SK-N-SH (cell line): Measurements from ENCODE around the gene ELK1. TPM values are rescaled to one million over a fixed set of nuclear protein-coding genes. Genes with fewer than 3 reads are reported as not detected.

Source experiments
- CTCF ChIA-PET: fragments of 300-600, 350-600 bp; formaldehyde crosslinking; extraction: SDS; loops from one replicate; lab custom pipeline; 2021; lab: Yijun Ruan, JAX
- POLR2A ChIA-PET: fragments of 350-600 bp; sonication (Branson Sonifier 250); formaldehyde crosslinking; extraction: SDS; loops from one replicate; lab custom pipeline; 2020; ENCODE audit warnings: antibody characterized with exemption, inconsistent platforms; lab: Yijun Ruan, JAX
- DNase-seq: peaks from one replicate; pipeline ENCODE4 v3.0.0; 2012
- H2AFZ ChIP-seq: fragments of 200-600 bp; sonication (generic); 2 replicates; pipeline ENCODE4 v1.8.1; 2016; ENCODE audit warnings: antibody characterized with exemption, mild to moderate bottlenecking, low read depth
- H3F3A ChIP-seq: fragments of 200-600 bp; sonication (generic); replicated peaks from 2 replicates; pipeline ENCODE3; 2016; ENCODE audit warnings: antibody characterized with exemption, mild to moderate bottlenecking; ENCODE audit not compliant: insufficient read depth
- H3K27ac ChIP-seq, 2 experiments: fragments of 200-500 bp in 1 of 2; fragments of 200-600 bp in 1 of 2; sonication (Bioruptor generic) in 1 of 2; sonication (generic), shearing (Covaris generic) in 1 of 2; 2 replicates each; pipeline versions ENCODE4 v1.5.1 to v1.6.1; 2014 to 2016; ENCODE audit warnings: low read depth in 2 of 2, inconsistent platforms in 1 of 2, low read length in 1 of 2, mild to moderate bottlenecking in 1 of 2, mixed read lengths in 1 of 2
- H3K27me3 ChIP-seq: fragments of 200-600 bp; sonication (generic), shearing (Covaris generic); 2 replicates; pipeline ENCODE4 v1.6.1; 2016; ENCODE audit warnings: mixed run types; ENCODE audit not compliant: insufficient read depth
- H3K36me3 ChIP-seq, 2 experiments: fragments of 200-500 bp in 1 of 2; fragments of 200-600 bp in 1 of 2; sonication (Bioruptor generic) in 1 of 2; sonication (generic) in 1 of 2; replicated peaks in 1 of 2; 2 replicates each; pipeline versions ENCODE3 to v1.5.1; 2014 to 2016; ENCODE audit warnings: low read length in 1 of 2, mild to moderate bottlenecking in 1 of 2; ENCODE audit not compliant: insufficient read depth in 2 of 2, control insufficient read depth in 1 of 2
- H3K4me1 ChIP-seq, 2 experiments: fragments of 200-500 bp in 1 of 2; fragments of 200-600 bp in 1 of 2; sonication (Bioruptor generic) in 1 of 2; sonication (generic), shearing (Covaris generic) in 1 of 2; 2 replicates each; pipeline versions ENCODE4 v1.5.1 to v1.6.1; 2014 to 2016; ENCODE audit warnings: low read depth in 1 of 2, low read length in 1 of 2, mixed run types in 1 of 2; ENCODE audit not compliant: insufficient read depth in 2 of 2, control insufficient read depth in 1 of 2
- H3K4me2 ChIP-seq: fragments of 200-600 bp; sonication (generic), shearing (Covaris generic); 2 replicates; pipeline ENCODE4 v1.6.1; 2017; ENCODE audit warnings: mixed run types
- H3K4me3 ChIP-seq, 2 experiments: fragments of 200-500 bp in 1 of 2; fragments of 200-600 bp in 1 of 2; sonication (Bioruptor generic) in 1 of 2; sonication (generic), shearing (Covaris generic) in 1 of 2; 2 replicates each; pipeline versions ENCODE4 v1.5.1 to v1.8.1; 2014 to 2016; ENCODE audit warnings: low read depth in 2 of 2, inconsistent platforms in 1 of 2, low read length in 1 of 2, mild to moderate bottlenecking in 1 of 2, mixed read lengths in 1 of 2, moderate library complexity in 1 of 2
- H3K79me2 ChIP-seq: fragments of 200-600 bp; sonication (generic); 2 replicates; pipeline ENCODE4 v1.8.1; 2017; ENCODE audit warnings: mild to moderate bottlenecking; ENCODE audit not compliant: insufficient read depth
- H3K9ac ChIP-seq: fragments of 200-600 bp; sonication (generic); 2 replicates; pipeline ENCODE4 v1.6.1; 2017; ENCODE audit warnings: mixed run types
- H3K9me2 ChIP-seq: fragments of 200-600 bp; sonication (generic); 2 replicates; pipeline ENCODE4 v1.6.1; 2017; ENCODE audit warnings: mixed run types
- H3K9me3 ChIP-seq: fragments of 200-600 bp; sonication (generic); 2 replicates; pipeline ENCODE4 v1.6.1; 2017; ENCODE audit warnings: mixed run types, mild to moderate bottlenecking, moderate library complexity
- H4K20me1 ChIP-seq: fragments of 200-600 bp; sonication (generic); 2 replicates; pipeline ENCODE4 v1.6.1; 2017; ENCODE audit warnings: mild to moderate bottlenecking, mixed run types; ENCODE audit not compliant: insufficient read depth
- EZH2phosphoT487 ChIP-seq: fragments of 200-600 bp; sonication (generic); IDR thresholded peaks from 2 replicates; pipeline ENCODE4 v1.6.1; 2017; ENCODE audit warnings: low read depth, mixed run types, mild to moderate bottlenecking, antibody characterized with exemption, moderate library complexity, borderline replicate concordance
- NRF1 ChIP-seq: IDR thresholded peaks from 2 replicates; pipeline ENCODE4 v1.6.1; 2012; ENCODE audit warnings: low read depth, mild to moderate bottlenecking, low read length
- POLR2AphosphoS5 ChIP-seq: IDR thresholded peaks from 2 replicates; pipeline ENCODE4 v1.6.1; 2012; ENCODE audit warnings: low read depth, low read length
- RAD21 ChIP-seq: IDR thresholded peaks from 2 replicates; pipeline ENCODE4 v1.6.1; 2012; ENCODE audit warnings: mild to moderate bottlenecking, low read length
- RCOR1 ChIP-seq: fragments of 150-350 bp; IDR thresholded peaks from 2 replicates; pipeline ENCODE4 v1.6.1; 2017; ENCODE audit warnings: antibody characterized with exemption, low read length
- TCF12 ChIP-seq: IDR thresholded peaks from 2 replicates; pipeline ENCODE4 v1.4.0; 2012
- YY1 ChIP-seq: IDR thresholded peaks from 2 replicates; pipeline ENCODE4 v1.4.0; 2012; ENCODE audit warnings: low read depth, mild to moderate bottlenecking
- whole genome bisulfite sequencing: methylation state at CpG from one replicate; pipeline ENCODE4 v1.1.6; 2017; ENCODE audit warnings: low lambda C conversion rate; 5-methylcytosine and 5-hydroxymethylcytosine counted together
- polyA plus RNA-seq, 3 experiments: library from polyadenylated mRNA; depleted of rRNA; stranded (reverse); fragments of >200 nt; gene quantifications; 2 replicates each; pipeline ENCODE4 v1.2.3, GENCODE V29; 2012
- TF ChIP-seq, protein P1 (sequence below): fragments of 150-350 bp; IDR thresholded peaks from 2 replicates; pipeline ENCODE4 v1.6.1; 2017; ENCODE audit warnings: antibody characterized with exemption, low read length, low read depth, borderline replicate concordance
- TF ChIP-seq, protein P2 (sequence below): IDR thresholded peaks from 2 replicates; pipeline ENCODE4; 2012

The ELK1 gene
- polyA plus RNA-seq, 1 of the 3 experiments (the other 2 are of a cell fraction) = 14.6 TPM

DNA sequence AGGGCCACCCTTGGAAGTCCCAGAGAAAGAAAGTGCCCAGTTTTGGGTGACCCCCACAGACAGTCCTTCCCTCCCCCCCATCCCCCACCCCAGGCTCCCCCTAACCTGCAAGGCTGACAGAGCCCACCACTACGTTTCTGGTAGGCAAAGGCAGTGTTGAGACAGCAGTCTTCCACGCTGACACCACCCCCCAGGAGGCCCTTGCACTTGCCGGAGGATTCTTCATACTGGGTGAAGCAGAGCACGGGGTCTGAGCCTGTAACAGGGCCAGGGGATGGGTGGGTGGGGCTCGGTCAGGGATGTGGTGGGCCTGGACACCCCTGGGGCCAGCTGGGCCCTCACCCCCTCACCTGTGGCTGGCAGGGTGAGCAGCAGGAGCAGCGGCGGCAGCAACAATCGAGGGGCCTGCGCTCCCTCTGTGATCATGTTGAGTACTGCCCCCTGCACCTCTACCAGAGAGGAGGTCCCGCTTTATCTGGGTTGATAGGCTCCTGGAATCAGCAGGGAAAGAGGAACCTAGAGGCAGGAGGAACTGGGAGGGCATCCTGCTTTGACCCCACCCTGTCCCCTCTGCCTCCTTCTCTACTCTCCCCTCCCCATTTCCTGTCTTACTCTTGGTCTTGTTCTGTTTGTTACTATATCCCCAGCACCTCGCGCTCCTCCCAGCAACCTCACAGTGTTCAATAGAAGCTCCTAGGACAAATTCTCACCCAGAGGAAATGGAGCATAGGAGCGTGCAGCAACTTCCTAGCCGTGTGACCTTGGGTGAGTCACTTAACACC lies 20.8 kb downstream of the ELK1 start, which contains the start of gene CFP:
Gene CFP, minus strand, starts transcription at position 512 of the 782 bp plus-strand sequence. Its CDS starts 86 bp downstream, at position 426.
- Histone ChIP-seq H3K4me1 (no peaks in the 10 kb centered on the region), H3K4me2 (no peak within 1 kb of the TSS), H3K36me3 (peaks cover 0 to 4% of the 10 kb centered on the region in 2 experiments), H3F3A (no peaks in the 10 kb centered on the region), H3K9me3 (no peaks in the 10 kb centered on the region), H3K79me2 (no peaks in the 10 kb centered on the region), H3K4me3 (no peak within 1 kb of the TSS), H2AFZ (no peak within 1 kb of the TSS), H3K9ac (no peak within 1 kb of the TSS), H4K20me1 (no peaks in the 10 kb centered on the region), H3K27me3 (peaks cover 6% of the 10 kb centered on the region), H3K9me2 (no peaks in the 10 kb centered on the region), H3K27ac (no peak within 1 kb of the TSS)
- ChIA-PET CTCF (interaction anchor here (0.9 to 2.6 kb wide), 3 partner anchors 12 to 15 kb away, joined by 3 to 14 read pairs (median 3); no protein-coding TSS in a partner anchor), POLR2A (no interaction called here)
- no peak for DNase-seq
- WGBS = 66% methylated on average over 9 of the region's 14 CpGs
- TF ChIP-seq, protein P1, sequence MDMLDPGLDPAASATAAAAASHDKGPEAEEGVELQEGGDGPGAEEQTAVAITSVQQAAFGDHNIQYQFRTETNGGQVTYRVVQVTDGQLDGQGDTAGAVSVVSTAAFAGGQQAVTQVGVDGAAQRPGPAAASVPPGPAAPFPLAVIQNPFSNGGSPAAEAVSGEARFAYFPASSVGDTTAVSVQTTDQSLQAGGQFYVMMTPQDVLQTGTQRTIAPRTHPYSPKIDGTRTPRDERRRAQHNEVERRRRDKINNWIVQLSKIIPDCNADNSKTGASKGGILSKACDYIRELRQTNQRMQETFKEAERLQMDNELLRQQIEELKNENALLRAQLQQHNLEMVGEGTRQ = no peak
- TF ChIP-seq RCOR1 (no peak), TCF12 (no peak), POLR2AphosphoS5 (no peak), YY1 (no peak), EZH2phosphoT487 (no peak), NRF1 (no peak)
- TF ChIP-seq, protein P2, sequence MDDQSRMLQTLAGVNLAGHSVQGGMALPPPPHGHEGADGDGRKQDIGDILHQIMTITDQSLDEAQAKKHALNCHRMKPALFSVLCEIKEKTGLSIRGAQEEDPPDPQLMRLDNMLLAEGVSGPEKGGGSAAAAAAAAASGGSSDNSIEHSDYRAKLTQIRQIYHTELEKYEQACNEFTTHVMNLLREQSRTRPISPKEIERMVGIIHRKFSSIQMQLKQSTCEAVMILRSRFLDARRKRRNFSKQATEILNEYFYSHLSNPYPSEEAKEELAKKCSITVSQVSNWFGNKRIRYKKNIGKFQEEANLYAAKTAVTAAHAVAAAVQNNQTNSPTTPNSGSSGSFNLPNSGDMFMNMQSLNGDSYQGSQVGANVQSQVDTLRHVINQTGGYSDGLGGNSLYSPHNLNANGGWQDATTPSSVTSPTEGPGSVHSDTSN = no peak

DNA sequence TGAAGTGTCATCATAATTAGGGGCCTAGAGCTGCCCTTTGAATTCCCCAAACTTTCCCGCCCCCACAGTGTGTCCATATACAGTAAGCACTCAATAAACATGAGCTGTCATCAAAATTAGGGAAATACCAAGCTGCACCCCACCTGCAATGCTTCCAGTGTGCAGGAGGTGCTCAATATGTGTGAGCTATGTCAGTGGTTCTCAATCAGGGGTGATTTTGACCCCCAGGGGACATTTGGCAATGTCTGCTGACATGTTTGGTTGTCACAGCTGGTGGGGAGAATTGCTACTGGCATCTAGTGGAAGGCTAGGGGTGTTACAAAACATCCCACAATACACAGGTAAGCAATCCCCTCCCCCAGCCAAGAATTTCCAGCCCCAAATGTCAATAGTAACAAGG lies 21.4 kb downstream of the ELK1 start:
- TF ChIP-seq RCOR1 (no peak), RAD21 (peak; percentile 8; the same call in 1 of the 2 replicates)
- H2AFZ ChIP-seq = no peak overlapping the region
- H3K4me2 ChIP-seq = no peak overlapping the region
- H3F3A ChIP-seq = no peaks in the 10 kb centered on the region
- no peak overlapping the region for H3K27ac ChIP-seq
- H3K36me3 ChIP-seq = no peaks in the 10 kb centered on the region
- no peaks in the 10 kb centered on the region for H4K20me1 ChIP-seq
- POLR2A ChIA-PET = interaction anchor here (0.5 kb wide), 1 partner anchor 88 kb away, joined by 3 read pairs; no protein-coding TSS in a partner anchor
- H3K4me3 ChIP-seq = no peak overlapping the region
- no peaks in the 10 kb centered on the region for H3K9me3 ChIP-seq
- H3K9ac ChIP-seq = no peak overlapping the region
- peaks cover 11% of the 10 kb centered on the region for H3K27me3 ChIP-seq
- no peaks in the 10 kb centered on the region for H3K9me2 ChIP-seq
- H3K79me2 ChIP-seq = no peaks in the 10 kb centered on the region
- CTCF ChIA-PET = interaction anchor here (0.9 kb wide), 1 partner anchor 15 kb away, joined by 3 read pairs; no protein-coding TSS in a partner anchor
- WGBS = 60% methylated on average over 1 of the region's 1 CpG
- no peak for DNase-seq
- H3K4me1 ChIP-seq = peaks cover 0 to 3% of the 10 kb centered on the region in 2 experiments; a peak in 1 of 4 replicates
